ENCODE results near the gene CPNE4.

Gene CPNE4

DNA sequence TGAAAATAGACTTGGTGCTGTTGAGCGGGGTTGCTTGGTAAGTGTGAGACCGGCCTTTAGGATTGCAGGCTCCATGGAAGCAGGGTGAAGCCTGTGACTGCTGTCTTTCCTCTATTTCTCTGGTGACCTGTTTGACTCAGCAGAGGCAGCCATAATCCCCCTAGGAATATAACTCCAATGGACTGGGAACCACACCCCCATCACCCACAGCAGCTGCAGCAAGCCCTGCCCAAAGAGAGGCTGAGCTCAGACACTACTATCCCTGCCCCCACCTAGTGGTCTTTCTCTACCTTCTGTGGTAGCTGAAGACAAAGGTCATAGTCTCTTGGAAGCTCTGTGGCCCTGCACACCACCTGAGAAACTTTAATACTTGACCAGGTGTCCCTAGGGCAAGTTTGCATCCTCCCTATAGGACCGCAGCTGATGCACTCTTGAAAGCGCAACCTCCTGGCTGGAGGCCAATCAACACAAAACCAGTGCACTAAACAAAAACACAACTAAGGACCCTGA, 398.5 kb downstream of the CPNE4 start:
- no peak for TF ChIP-seq POLR2AphosphoS5 (IDR thresholded peaks at IDR 0.05; ENCODE audit: borderline replicate concordance, low read depth, low read length)
- TF ChIP-seq FOXP2 (optimal IDR thresholded peaks at IDR 0.05; ENCODE audit: control extremely low read depth, extremely low read length, insufficient read depth), result no peak
- TF ChIP-seq EZH2 (IDR thresholded peaks at IDR 0.05), result no peak
- H3K36me3 ChIP-seq (ENCODE audit: insufficient read depth, low read length), result no peaks in the 10 kb centered on the region
- no peak for DNase-seq (ENCODE audit: low read depth, low spot score)
- no peak overlapping the region for H3K9ac ChIP-seq (ENCODE audit: insufficient read length)
- no peaks in the 10 kb centered on the region for H3K9me3 ChIP-seq (ENCODE audit: low read depth, low read length)
- no peak overlapping the region for H3K27ac ChIP-seq
- no peak overlapping the region for H3K4me3 ChIP-seq

DNA sequence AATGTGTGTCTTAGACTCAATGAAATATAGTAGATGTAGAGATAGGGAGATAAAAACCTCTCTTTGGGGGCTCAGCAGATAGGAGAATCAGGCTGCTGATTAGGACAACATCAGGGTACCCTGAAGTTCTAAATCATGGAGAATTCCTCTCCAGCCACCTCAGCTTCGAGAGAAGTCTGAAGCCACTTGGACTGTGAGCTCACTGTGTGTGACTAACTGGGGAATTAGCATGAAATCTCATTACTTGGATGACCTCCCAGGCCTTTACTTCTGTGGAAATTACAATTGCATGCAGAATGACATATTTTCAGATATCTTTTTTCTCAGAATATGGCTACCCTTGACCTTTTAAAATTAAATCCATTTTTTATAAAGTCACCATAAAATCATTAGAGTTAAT, 404.0 kb downstream of the CPNE4 start:
- Histone ChIP-seq H3K9ac (ENCODE audit: insufficient read length) (no peak overlapping the region), H3K27ac (no peak overlapping the region), H3K4me3 (no peak overlapping the region), H3K9me3 (ENCODE audit: low read depth, low read length) (no peaks in the 10 kb centered on the region), H3K36me3 (ENCODE audit: insufficient read depth, low read length) (no peaks in the 10 kb centered on the region)
- TF ChIP-seq FOXP2 (optimal IDR thresholded peaks at IDR 0.05; ENCODE audit: control extremely low read depth, extremely low read length, insufficient read depth) (no peak), POLR2AphosphoS5 (IDR thresholded peaks at IDR 0.05; ENCODE audit: borderline replicate concordance, low read depth, low read length) (no peak), EZH2 (IDR thresholded peaks at IDR 0.05) (no peak)
- DNase-seq (ENCODE audit: low read depth, low spot score), result no peak

DNA sequence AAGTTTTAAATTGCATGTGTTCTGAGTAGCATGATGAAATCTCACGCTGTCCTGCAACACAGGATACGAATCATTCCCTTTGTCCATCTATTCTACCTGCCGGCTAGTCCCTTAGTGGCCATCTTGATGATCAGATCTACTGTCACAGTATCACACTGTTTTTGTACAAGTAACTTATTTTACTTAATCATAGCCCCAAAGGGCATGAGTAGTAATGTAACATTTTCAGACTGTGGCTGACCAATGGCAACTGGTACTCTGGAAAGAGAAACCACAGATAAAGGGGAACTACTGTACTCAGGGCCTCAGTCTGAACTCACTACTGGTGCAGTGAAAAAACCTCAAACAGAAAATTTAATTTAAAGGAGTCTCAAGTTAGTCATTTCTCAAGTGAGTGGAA, 404.7 kb downstream of the CPNE4 start:
- no peak overlapping the region for H3K9ac ChIP-seq (ENCODE audit: insufficient read length)
- TF ChIP-seq EZH2 (IDR thresholded peaks at IDR 0.05), result no peak
- no peak for TF ChIP-seq POLR2AphosphoS5 (IDR thresholded peaks at IDR 0.05; ENCODE audit: borderline replicate concordance, low read depth, low read length)
- TF ChIP-seq FOXP2 (optimal IDR thresholded peaks at IDR 0.05; ENCODE audit: control extremely low read depth, extremely low read length, insufficient read depth), result no peak
- DNase-seq (ENCODE audit: low read depth, low spot score), result no peak
- H3K9me3 ChIP-seq (ENCODE audit: low read depth, low read length), result no peaks in the 10 kb centered on the region
- H3K4me3 ChIP-seq, result no peak overlapping the region
- H3K27ac ChIP-seq, result no peak overlapping the region
- H3K36me3 ChIP-seq (ENCODE audit: insufficient read depth, low read length), result no peaks in the 10 kb centered on the region

DNA sequence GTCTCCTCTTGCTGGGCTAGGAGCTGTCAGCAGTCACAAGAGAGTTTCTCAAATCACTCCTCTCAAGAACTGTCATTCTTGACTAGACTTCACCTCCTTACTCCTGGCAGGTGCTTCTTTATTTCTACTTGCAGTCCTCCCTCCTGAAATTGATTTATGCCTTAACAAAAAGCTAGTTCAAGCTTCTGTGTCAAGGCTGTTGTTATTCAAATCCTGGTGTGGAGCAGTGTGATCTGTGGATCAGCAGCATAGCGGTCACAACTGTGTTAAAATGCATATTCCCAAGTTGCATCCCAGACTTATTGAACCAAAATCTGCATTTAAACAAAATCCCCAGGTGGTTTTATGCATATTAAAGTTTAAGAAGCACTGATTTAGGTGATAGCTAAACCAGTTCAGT, 411.4 kb downstream of the CPNE4 start:
- no peak for DNase-seq (ENCODE audit: low read depth, low spot score)

DNA sequence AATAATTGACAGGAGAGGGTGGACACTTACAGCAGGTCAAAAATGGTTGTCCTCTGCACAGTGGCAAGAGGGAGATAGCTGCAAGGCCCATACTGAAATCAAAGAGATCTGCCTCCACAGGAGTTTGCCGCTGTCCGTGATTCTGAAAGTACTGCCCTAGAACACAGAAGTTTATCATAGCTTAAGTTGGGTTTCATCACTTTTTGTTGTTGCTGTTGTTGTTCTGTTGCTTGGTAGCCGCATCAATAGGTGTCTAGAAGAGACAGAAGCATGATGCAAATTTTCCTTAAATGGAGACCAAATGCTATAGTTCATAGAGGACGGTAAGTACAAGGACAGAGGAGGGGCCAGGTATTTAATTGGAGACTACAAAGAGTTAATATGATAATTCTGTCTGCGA, 412.1 kb downstream of the CPNE4 start:
- no peak overlapping the region for H3K27ac ChIP-seq

More for the DNA sequence above, 411.4 kb downstream of the CPNE4 start:
- Histone ChIP-seq H3K27ac (no peak overlapping the region), H3K9ac (ENCODE audit: insufficient read length) (no peak overlapping the region), H3K4me3 (no peak overlapping the region), H3K36me3 (ENCODE audit: insufficient read depth, low read length) (no peaks in the 10 kb centered on the region), H3K9me3 (ENCODE audit: low read depth, low read length) (no peaks in the 10 kb centered on the region)
- no peak for TF ChIP-seq FOXP2 (optimal IDR thresholded peaks at IDR 0.05; ENCODE audit: control extremely low read depth, extremely low read length, insufficient read depth)
- TF ChIP-seq POLR2AphosphoS5 (IDR thresholded peaks at IDR 0.05; ENCODE audit: borderline replicate concordance, low read depth, low read length), result no peak
- TF ChIP-seq EZH2 (IDR thresholded peaks at IDR 0.05), result no peak

DNA sequence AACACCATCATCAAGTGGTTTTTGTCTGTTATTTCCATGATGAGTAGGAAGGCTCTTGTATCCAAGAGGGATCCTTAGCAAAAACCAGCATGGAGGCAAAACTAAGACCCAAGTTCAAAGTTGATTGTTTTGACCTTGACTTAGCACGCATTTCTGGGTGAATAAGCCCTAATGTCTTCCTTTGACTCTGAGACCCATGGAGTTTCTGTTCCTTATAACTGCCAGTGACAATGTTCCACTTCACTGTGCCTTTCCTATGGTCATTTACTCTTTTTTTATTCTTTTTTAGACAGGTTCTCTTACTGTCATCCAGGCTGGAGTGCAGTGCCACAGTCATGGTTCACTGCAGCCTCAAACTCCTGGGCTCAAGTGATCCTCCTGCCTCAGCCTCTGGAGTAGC, 413.8 kb downstream of the CPNE4 start:
- Histone ChIP-seq H3K36me3 (ENCODE audit: insufficient read depth, low read length) (no peaks in the 10 kb centered on the region), H3K27ac (no peak overlapping the region), H3K4me3 (no peak overlapping the region), H3K9ac (ENCODE audit: insufficient read length) (no peak overlapping the region), H3K9me3 (ENCODE audit: low read depth, low read length) (no peaks in the 10 kb centered on the region)
- TF ChIP-seq POLR2AphosphoS5 (IDR thresholded peaks at IDR 0.05; ENCODE audit: borderline replicate concordance, low read depth, low read length) (no peak), FOXP2 (optimal IDR thresholded peaks at IDR 0.05; ENCODE audit: control extremely low read depth, extremely low read length, insufficient read depth) (no peak), EZH2 (IDR thresholded peaks at IDR 0.05) (no peak)
- DNase-seq (ENCODE audit: low read depth, low spot score), result no peak

More for the DNA sequence above, 412.1 kb downstream of the CPNE4 start:
- Histone ChIP-seq H3K4me3 (no peak overlapping the region), H3K9ac (ENCODE audit: insufficient read length) (no peak overlapping the region), H3K36me3 (ENCODE audit: insufficient read depth, low read length) (no peaks in the 10 kb centered on the region), H3K9me3 (ENCODE audit: low read depth, low read length) (no peaks in the 10 kb centered on the region)
- TF ChIP-seq FOXP2 (optimal IDR thresholded peaks at IDR 0.05; ENCODE audit: control extremely low read depth, extremely low read length, insufficient read depth), result no peak
- TF ChIP-seq POLR2AphosphoS5 (IDR thresholded peaks at IDR 0.05; ENCODE audit: borderline replicate concordance, low read depth, low read length), result no peak
- TF ChIP-seq EZH2 (IDR thresholded peaks at IDR 0.05), result no peak
- DNase-seq (ENCODE audit: low read depth, low spot score), result no peak

DNA sequence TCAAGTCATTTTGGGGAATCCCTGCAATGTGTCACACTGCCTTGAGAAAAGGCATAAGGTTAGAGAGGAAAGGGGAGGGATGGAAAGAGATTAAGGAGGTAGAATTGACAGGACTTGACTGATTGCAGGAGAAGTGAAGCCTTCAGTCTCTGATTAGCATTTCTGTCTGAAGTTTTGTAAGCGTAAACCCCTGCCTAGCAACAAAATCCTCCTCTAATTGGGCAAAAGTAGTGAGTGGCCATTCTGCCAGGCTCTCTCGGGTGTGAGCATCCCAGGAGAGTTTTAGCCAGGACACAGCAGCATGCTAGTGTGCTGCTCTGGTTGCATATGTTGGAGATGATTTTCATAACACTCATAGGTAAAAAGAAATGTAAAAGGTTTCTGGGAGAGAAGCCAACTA, 415.0 kb downstream of the CPNE4 start:
- no peak for TF ChIP-seq EZH2 (IDR thresholded peaks at IDR 0.05)
- no peak for TF ChIP-seq POLR2AphosphoS5 (IDR thresholded peaks at IDR 0.05; ENCODE audit: borderline replicate concordance, low read depth, low read length)
- no peak for TF ChIP-seq FOXP2 (optimal IDR thresholded peaks at IDR 0.05; ENCODE audit: control extremely low read depth, extremely low read length, insufficient read depth)
- no peak overlapping the region for H3K9ac ChIP-seq (ENCODE audit: insufficient read length)
- no peaks in the 10 kb centered on the region for H3K9me3 ChIP-seq (ENCODE audit: low read depth, low read length)
- no peaks in the 10 kb centered on the region for H3K36me3 ChIP-seq (ENCODE audit: insufficient read depth, low read length)
- H3K4me3 ChIP-seq, result no peak overlapping the region
- DNase-seq (ENCODE audit: low read depth, low spot score), result no peak
- no peak overlapping the region for H3K27ac ChIP-seq

DNA sequence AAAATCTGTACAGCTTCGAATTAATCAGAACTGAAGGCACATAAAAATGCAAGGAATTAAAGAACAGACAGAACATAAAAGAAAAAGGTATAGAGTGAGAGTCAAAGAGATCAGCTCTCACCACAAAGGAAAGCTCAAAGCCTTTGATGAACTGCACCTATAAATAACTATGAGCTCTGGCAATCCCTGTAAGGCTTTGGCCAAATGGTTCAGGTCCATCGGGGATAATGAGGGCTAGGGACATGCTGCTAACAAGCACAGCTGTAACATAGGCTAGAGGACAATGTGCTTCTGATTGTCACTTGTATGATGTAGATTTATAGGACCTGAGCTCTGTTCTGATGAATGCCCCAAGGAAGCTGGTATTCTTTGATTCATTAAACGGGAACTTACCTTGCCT, 418.1 kb downstream of the CPNE4 start:
- Histone ChIP-seq H3K36me3 (ENCODE audit: insufficient read depth, low read length) (no peaks in the 10 kb centered on the region), H3K9ac (ENCODE audit: insufficient read length) (no peak overlapping the region), H3K27ac (no peak overlapping the region), H3K9me3 (ENCODE audit: low read depth, low read length) (no peaks in the 10 kb centered on the region), H3K4me3 (no peak overlapping the region)
- TF ChIP-seq FOXP2 (optimal IDR thresholded peaks at IDR 0.05; ENCODE audit: control extremely low read depth, extremely low read length, insufficient read depth) (no peak), POLR2AphosphoS5 (IDR thresholded peaks at IDR 0.05; ENCODE audit: borderline replicate concordance, low read depth, low read length) (no peak), EZH2 (IDR thresholded peaks at IDR 0.05) (no peak)
- no peak for DNase-seq (ENCODE audit: low read depth, low spot score)

DNA sequence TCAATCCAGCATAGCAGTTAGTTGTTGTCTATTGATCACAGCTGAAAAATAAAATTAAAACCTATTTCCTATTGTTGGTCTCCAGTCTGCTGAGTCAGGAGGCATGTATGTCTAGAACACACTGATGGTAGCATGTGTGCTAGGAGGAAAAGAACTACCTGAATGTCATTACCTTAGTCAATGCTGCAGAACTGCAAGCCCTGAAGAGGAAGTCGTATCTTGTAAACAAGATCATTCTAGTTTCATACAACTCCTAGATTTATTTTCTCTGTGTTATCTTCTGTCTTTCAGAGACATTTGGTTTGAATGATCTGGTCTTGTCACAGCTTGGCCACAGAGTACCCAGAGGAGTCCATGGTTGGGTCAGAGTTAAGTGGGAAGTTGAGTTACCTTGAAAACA, 422.1 kb downstream of the CPNE4 start:
- Histone ChIP-seq H3K4me3 (no peak overlapping the region), H3K27ac (no peak overlapping the region), H3K36me3 (ENCODE audit: insufficient read depth, low read length) (no peaks in the 10 kb centered on the region), H3K9me3 (ENCODE audit: low read depth, low read length) (no peaks in the 10 kb centered on the region), H3K9ac (ENCODE audit: insufficient read length) (no peak overlapping the region)
- DNase-seq (ENCODE audit: low read depth, low spot score), result no peak
- no peak for TF ChIP-seq EZH2 (IDR thresholded peaks at IDR 0.05)
- no peak for TF ChIP-seq POLR2AphosphoS5 (IDR thresholded peaks at IDR 0.05; ENCODE audit: borderline replicate concordance, low read depth, low read length)
- no peak for TF ChIP-seq FOXP2 (optimal IDR thresholded peaks at IDR 0.05; ENCODE audit: control extremely low read depth, extremely low read length, insufficient read depth)

Data from SK-N-MC (cell line).